ENCODE measurements around the gene RALA.
"Not testable (repeated sequence)": the region's sequence is repeated elsewhere in the genome, so short reads cannot be mapped to it uniquely, and the experiment has no call there.

The RALA gene

DNA sequence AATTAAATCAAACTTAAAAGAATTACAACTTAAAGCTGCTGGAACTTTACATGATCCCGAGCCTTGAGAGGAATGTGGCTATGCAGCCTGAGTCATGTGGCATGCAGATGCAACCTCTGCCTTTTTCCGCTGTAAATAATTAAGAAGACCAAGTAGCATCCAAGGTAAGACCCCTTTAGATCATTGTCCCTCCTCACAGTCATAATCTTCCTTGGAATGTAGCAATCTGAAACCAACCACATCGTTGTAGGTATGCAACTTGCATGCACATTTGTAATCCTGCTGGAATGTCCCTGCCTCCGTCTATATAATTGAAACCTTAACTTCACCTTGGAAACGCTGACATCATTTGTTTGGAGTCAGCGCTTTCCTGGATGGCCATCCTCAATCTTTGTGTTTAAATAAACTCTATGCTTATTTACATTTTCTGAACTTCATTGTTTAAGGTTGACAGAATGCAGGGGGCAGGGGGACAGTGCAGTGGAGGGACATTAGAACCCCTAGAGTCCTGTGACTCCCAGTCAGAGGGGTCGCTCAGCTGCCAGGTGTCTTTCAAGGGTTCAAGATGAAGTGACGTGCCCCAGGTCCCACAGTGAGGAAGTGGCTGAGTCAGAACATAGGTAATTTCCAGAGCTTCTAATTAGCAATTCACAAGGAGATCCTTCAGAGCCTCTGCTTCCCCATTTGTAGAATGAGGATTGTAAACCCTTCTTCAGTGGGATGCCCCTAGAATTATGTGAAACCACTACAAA lies 110.7 kb downstream of the RALA start:
- DNase-seq: peak; percentile 42

DNA sequence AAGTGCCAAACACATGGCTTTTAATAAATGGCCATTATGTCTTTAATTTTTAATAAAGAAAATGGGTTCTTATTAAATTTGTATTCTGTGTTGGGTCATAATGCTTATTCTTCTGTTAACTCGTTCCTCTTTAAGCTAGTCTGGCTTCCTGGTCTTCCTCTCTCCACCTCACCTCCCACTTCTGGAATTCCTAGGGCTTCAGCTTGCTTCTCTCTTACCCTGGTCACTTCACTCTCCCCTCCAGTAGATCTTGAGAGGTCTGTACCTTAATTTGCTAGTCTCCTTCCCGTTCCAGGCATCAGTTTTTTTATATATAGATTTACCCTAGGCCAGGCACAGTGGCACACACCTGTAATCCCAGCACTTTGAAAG lies 111.2 kb downstream of the RALA start:
- DNase-seq: no peak

DNA sequence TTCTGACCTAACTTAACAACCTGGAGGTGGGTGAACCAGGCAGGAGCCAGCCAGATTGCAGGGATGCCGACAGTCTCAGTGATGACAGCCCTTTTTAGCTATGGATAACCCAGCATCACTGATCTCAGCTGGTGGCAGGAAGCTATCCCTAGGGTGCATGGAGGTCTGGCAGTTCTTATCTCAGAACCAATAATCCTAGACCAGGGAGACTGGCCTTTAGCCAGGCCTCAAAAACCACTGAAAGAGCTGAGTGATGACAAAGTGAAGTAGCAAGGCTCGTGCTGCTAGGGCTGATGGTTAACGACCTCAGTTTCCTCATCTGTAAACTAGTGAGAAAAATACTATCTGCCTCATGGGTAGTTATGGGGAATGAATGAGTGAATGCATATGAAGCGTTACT lies 112.5 kb downstream of the RALA start:
- no peak for DNase-seq

DNA sequence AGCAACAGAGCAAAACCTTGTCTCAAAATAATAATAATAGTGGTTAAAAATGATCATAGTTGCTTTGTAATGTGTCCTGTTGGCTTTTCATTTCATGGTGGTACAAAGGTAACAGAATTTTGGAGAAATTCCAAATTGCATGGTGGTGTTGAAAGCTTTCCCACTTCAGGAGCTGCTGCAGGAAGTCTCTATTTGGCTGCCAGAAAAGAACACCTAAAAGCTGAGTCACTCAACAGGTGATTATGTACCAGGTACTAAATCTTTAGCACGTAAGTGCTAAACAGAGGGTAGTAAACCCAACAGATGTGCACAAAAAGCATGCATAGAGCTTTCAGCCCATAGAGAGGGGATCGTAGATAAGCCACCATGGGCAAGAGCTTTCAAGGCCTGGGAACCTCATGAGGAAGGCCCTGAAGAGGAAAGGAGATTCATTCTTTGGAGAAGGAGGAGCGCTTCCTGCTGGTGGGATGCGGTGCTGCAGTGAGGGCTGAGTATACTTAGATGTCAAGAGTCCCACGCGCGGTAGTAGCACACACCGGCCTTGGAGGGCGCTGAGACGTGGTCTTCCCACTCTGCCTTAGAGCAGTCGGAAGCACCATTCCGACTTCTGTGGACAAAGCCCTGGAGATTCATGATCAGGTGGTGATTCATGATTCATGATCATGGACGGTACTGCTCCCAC lies 118.7 kb downstream of the RALA start:
- peak; percentile 69 for DNase-seq

DNA sequence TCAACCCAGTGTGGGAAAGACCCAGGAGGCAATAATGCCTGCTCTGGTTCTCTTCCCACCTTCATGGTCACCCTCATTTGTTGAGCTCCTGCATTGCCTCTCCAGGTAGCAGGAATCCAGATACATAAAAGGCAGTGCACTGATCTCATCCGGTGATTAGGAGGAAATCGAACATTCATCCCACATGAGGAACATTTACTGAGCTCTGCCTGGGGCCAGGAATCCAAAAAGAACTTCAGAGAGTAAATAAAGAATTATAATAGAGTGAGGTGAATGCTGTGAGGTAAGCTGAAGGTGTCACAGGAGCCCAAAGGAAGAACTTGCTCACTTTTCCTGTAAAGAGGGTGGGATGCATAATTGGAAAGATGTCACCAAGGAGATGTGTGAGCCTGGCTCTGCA lies 121.2 kb downstream of the RALA start:
- no peak for DNase-seq

DNA sequence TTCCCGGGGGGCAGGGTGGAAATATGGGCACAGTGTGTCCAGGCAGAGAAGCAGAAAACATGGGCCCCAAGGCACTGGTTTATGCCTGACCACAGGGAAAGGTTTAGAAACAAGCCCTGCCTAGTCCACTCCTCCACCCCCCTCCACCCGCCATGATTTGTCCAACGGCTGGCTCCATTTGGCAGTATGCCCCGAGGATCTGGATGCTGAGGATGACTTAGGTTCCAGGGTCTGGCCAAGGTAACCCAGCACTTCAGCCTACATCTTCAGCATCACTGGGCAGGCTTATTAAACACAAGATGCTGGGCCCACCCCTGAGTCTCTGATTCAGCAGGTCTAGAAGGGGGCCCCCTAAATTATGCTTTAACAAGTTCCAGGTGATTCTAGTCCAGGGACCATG lies 121.9 kb downstream of the RALA start:
- DNase-seq: no peak

DNA sequence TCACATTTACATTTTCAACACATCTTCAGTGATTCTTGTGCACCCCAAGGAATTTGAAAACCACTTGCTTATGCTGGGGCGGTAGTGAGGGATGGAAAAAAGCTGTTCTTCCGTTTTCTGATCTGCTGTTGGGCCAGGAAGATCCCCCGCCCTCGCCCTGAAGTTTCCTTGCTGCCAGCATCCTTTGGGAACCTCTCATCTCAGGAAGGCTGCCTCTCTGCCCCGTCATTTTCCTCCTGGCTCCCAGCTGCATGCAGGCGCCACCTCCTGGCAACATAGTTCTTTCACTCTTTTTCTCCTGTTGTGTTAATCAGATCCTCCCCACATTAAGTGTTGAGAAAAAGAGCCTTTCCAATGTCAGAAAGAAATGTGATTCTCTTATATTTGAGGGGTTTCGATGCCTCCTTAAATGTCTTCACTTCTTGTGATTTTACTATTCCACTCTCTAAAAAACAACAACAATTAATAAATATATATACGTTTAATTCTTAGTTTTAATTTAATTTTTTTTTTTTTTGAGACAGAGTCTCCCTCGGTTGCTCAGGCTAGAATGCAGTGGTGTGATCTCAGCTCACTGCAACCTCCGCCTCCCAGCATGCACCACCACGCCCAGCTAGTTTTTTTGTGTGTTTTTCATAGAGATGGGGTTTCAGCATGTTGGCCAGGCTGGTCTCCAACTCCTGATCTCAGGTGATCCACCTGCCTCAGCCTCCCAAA lies 122.9 kb downstream of the RALA start:
- peak; percentile 65 for DNase-seq

DNA sequence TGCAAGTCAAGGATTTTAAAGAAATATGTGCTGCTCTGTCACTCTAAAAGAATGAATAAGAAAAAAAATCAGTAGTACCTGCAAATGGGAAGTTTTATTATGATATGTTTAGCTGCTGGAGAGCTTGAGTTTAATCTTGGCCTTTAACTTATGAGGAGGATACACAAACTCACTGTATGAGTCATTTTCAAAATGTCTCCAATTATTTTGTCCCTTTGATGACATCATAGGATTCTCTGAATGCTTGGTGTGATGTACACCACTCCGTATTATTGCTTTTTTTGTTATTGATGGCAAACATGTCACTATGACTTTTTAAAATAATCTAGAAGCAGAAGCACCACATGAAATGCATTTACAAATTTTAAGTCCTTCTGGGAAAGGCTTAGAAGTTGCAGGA lies 125.8 kb downstream of the RALA start:
- DNase-seq: no peak

DNA sequence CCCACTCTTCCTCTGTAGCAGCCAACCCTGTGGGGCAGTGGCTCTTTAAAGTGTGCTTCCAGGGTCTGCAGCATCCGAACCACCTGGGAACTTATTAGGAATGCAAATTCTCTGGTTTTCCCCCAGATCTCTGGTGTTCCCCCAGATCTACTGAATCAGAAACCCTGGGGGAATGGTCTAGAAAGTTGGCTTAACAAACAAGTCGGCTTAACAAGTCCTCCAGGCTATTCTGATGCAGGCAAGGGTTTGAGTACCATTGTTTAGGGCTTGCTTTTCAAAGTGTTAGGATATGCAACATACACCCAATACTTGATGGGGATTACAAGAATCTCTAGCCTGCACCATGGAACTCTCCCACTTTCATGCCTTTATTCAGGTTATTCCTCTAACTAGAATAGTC lies 126.3 kb downstream of the RALA start:
- no peak for DNase-seq

DNA sequence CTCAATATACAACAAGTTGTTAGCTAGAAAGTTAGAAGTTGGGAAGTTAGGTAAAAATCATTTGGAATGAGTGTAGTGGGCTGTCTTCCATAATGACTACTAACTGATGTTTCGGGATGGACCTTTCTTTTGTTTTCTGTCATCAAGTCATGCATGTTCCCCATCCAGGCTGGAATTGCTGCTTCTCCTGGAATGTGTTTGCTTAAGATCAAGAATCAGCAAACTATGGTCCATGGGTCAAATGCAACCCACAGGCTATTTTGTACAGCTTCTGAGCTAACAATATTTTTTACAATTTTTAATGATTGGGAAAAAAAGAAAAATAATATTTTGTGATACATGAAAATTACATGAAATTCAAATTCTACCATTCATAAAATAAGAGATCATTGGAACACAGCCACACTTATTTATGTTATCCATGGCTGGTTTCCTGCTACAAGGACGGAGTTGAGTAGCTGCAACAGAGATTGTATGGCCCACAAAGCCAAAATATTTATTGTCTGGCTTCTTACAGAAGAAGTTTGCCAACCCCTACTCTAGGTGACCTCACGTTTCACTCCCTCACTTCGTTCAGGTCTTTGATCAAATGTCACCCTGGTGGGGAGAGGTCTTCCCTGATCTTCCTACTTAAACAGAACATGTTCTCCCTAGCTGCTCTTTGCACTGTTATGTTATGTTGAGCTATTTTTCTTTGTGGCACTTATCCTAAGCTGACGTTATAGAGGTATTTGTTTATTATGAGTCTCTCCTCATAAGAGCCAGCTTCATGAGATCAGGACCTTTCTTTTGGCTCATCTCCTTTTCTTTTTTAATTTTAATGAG lies 127.1 kb downstream of the RALA start:
- DNase-seq: no peak

DNA sequence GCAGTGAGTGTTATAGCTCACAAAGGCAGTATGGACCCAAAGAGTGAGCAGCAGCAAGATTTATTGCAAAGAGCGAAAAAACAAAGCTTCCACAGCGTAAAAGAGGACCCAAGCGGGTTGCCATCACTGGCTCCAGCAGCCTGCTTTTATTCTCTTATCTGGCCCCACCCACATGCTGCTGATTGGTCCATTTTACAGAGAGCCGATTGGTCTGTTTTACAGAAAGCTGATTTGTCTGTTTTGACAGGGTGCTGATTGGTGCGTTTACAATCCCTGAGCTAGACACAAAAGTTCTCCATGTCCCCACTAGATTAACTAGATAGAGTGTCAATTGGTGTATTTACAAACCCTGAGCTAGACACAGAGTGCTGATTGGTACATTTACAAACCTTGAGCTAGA lies 129.9 kb downstream of the RALA start:
- not testable (repeated sequence) for DNase-seq

DNA sequence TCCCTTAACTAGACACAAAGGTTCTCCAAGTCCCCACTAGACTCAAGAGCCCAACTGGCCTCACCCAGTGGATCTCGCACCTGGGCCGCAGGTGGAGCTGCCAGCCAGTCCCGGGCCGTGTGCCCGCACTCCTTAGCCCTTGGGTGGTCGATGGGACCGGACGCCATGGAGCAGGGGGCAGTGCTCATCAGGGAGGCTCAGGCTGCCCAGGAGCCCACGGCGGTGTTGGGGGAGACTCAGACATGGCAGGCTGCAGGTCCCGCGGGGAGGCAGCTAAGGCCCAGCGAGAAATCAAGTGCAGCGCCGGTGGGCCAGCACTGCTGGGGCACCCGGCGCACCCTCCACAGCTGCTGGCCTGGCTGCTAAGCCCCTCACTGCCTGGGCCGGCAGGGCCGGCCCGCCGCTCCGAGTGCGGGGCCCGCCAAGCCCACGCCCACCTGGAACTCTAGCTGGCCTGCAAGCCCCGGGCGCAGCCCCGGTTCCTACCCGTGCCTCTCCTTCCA lies 130.5 kb downstream of the RALA start:
- DNase-seq: no peak

DNA sequence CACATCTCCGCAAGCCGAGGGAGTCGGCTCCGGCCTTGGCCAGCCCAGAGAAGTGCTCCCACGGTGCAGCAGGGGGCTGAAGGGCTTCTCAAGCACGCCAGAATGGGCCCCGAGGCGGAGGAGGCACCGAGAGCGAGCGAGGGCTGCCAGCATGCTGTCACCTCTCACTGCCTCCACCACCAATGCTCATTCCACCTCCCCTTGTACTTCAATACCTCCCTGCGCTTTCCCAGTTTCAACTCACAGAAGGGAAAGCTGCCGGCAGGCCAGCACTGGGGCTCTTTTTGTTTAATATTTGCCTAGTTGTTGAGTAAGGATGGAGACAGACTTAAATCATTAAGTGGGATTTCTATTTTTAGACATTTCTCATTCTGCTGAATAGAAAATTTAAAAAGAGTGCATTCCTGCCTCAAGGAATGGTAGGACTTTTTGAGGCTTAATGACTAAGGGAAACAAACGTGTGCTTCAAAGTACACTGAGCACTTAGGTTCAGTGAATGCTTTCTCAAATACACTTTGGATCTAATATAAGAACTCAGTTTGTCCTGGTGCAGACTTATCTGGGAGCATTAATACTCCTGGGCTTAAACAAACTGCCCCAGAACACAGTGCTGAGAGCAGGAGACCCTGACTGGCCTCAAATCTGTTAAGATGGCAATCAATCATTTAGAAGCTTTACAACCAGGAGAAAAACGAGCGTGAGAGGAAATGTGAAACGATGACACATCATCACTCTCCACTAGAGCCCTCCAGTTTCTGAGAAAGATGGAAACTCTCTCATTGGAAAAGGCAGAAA lies 131.2 kb downstream of the RALA start:
- DNase-seq: no peak

DNA sequence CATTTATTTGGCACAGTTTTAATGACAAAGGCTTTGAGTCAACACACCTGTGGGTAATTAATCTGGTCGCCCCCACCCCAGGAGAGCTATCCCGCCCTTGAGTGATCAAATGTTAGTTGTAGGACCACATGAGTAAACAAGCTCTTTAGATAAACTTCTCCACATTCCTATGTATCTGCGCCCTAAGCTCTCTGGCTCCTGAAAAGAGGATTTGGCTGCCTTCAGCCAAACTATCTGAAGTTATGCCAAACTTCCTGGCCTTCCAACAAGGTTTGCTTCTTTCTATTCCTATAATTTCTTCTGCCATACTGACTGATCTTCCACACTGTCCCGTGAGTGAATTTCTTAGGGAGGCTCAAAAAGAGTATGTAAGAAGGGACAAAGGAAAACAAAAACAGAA lies 134.2 kb downstream of the RALA start:
- no peak for DNase-seq

All from CD4-positive, alpha-beta T cell treated with Interleukin-17A for 1 hour (primary cell).